Endodermal cell (in vitro differentiated cells): ENCODE measurements around the gene NGEF. TPM values are rescaled to one million over a fixed set of nuclear protein-coding genes. Genes with fewer than 3 reads are reported as not detected.

Experiments used
- DNase-seq: peaks from one replicate; pipeline ENCODE4 v3.0.0-alpha.2; 2017
- H3K27ac ChIP-seq: 2 replicates; pipeline ENCODE4 v1.5.1; 2013; ENCODE audit warnings: mild to moderate bottlenecking, low read depth, low read length, moderate library complexity
- H3K27me3 ChIP-seq: 2 replicates; pipeline ENCODE4 v1.6.1; 2013; ENCODE audit warnings: mild to moderate bottlenecking, low read length, moderate library complexity; ENCODE audit not compliant: insufficient read depth, control insufficient read depth, poor library complexity, severe bottlenecking
- H3K36me3 ChIP-seq: 2 replicates; pipeline ENCODE4 v1.7.0; 2013; ENCODE audit warnings: mild to moderate bottlenecking, low read length, moderate library complexity; ENCODE audit not compliant: control insufficient read depth, insufficient read depth
- H3K4me1 ChIP-seq: one replicate; pipeline ENCODE4 v1.7.0; 2013; ENCODE audit warnings: low read length; ENCODE audit not compliant: control insufficient read depth, insufficient read depth
- H3K4me3 ChIP-seq: 2 replicates; pipeline ENCODE4 v1.5.1; 2013; ENCODE audit warnings: mild to moderate bottlenecking, low read length, moderate library complexity
- H3K9ac ChIP-seq: 2 replicates; pipeline ENCODE4 v1.6.1; 2013; ENCODE audit warnings: mild to moderate bottlenecking, low read length, moderate library complexity; ENCODE audit not compliant: poor library complexity, severe bottlenecking; ENCODE audit errors: extremely low read depth
- H3K9me3 ChIP-seq: 2 replicates; pipeline ENCODE4 v1.6.1; 2013; ENCODE audit warnings: mild to moderate bottlenecking, low read length, moderate library complexity; ENCODE audit not compliant: control insufficient read depth
- H3K27ac Mint-ChIP-seq: 2 replicates; pipeline ENCODE4 v1.8.0; 2020; ENCODE audit warnings: mixed read lengths
- H3K27me3 Mint-ChIP-seq: 2 replicates; pipeline ENCODE4 v1.8.0; 2021; ENCODE audit warnings: mild to moderate bottlenecking, mixed read lengths; ENCODE audit not compliant: insufficient read depth
- H3K36me3 Mint-ChIP-seq: 2 replicates; pipeline ENCODE4 v1.8.0; 2020; ENCODE audit warnings: low read depth, mixed read lengths
- H3K4me1 Mint-ChIP-seq: 2 replicates; pipeline ENCODE4 v1.8.0; 2020; ENCODE audit warnings: mixed read lengths
- H3K4me3 Mint-ChIP-seq: 2 replicates; pipeline ENCODE4 v1.8.0; 2020; ENCODE audit warnings: mild to moderate bottlenecking, moderate library complexity, mixed read lengths
- H3K9me3 Mint-ChIP-seq: 2 replicates; pipeline ENCODE4 v1.8.0; 2020; ENCODE audit warnings: mild to moderate bottlenecking, mixed read lengths
- CTCF ChIP-seq: fragments of 200-600 bp; sonication (generic); conservative IDR thresholded peaks from 2 replicates; pipeline ENCODE4 v1.5.0; 2021; ENCODE audit warnings: antibody characterized with exemption, mild to moderate bottlenecking
- WGBS, 2 experiments: methylation state at CpG; one replicate each; pipeline versions ENCODE4 v1.1.5 to v1.1.7; 2013; ENCODE audit warnings: missing lambda C conversion rate in 2 of 2, mixed read lengths in 1 of 2; ENCODE audit not compliant: insufficient coverage in 1 of 2, insufficient read length in 1 of 2; 5-methylcytosine and 5-hydroxymethylcytosine counted together
- total RNA-seq, 2 donors: library from RNA; stranded (reverse); fragmentation: NEBNext Ultra II Directional in 1 of 2; extraction: Animal tissue kit (Norgen Biotek cat#: 25700) in 1 of 2; gene quantifications; 2 replicates in 1 of 2; 3 replicates in 1 of 2; pipeline ENCODE4 v1.2.1, GENCODE V29; 2021

NGEF gene
- total RNA-seq, 2 donors from 2014 or later: 1.8 to 2.9 TPM

- WGBS, 2 experiments: 97 to 100% methylated on average over 1 to 8 of the region's 8 CpGs
- Mint-ChIP-seq H3K36me3 (no peaks in the 10 kb centered on the region), H3K9me3 (no peaks in the 10 kb centered on the region), H3K27ac (no peak overlapping the region), H3K4me3 (no peak overlapping the region), H3K27me3 (no peaks in the 10 kb centered on the region), H3K4me1 (peaks cover 11% of the 10 kb centered on the region)
- no peaks in the 10 kb centered on the region for H3K9me3 ChIP-seq
- H3K9ac ChIP-seq: no peak overlapping the region
- peak; percentile 21 for TF ChIP-seq CTCF
- H3K4me3 ChIP-seq: no peak overlapping the region
- H3K27me3 ChIP-seq: no peaks in the 10 kb centered on the region
- H3K27ac ChIP-seq: no peak overlapping the region
- H3K4me1 ChIP-seq: no peaks in the 10 kb centered on the region
- peak; percentile 40 for DNase-seq
- no peaks in the 10 kb centered on the region for H3K36me3 ChIP-seq
These were observed 119.2 kb downstream of the NGEF start for GRCh38 chr2:232893834-232894233.

DNA sequence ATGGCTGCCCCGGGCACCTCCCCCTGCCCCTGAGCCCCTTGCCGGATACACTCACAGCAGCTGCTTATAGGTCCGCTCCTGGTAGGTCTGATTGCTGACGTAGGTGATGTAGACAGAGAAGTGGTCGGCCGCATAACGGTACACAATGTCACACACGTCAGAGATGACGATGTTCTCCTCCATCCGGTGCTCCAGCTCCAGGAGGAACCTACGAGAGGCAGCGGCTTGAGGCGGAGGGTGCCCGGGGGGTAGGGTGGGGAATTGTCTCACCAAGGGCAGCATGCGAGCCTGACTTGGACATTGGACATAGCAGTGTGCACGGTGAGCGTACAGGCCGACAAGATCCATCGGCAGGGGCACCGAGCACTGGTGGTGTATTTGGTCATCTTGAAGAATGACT lies 120.2 kb downstream of the NGEF start:
- H3K4me3 ChIP-seq: no peak overlapping the region
- Mint-ChIP-seq H3K4me1 (peaks cover 11% of the 10 kb centered on the region), H3K27me3 (no peaks in the 10 kb centered on the region), H3K9me3 (no peaks in the 10 kb centered on the region), H3K4me3 (no peak overlapping the region), H3K36me3 (no peaks in the 10 kb centered on the region), H3K27ac (no peak overlapping the region)
- no peak for TF ChIP-seq CTCF
- no peaks in the 10 kb centered on the region for H3K4me1 ChIP-seq
- peak; percentile 35 for DNase-seq
- H3K27ac ChIP-seq: no peak overlapping the region
- H3K27me3 ChIP-seq: no peaks in the 10 kb centered on the region
- no peak overlapping the region for H3K9ac ChIP-seq
- no peaks in the 10 kb centered on the region for H3K36me3 ChIP-seq
- H3K9me3 ChIP-seq: no peaks in the 10 kb centered on the region
- 95 to 98% methylated on average over 13 to 20 of the region's 20 CpGs for WGBS, 2 experiments

DNA sequence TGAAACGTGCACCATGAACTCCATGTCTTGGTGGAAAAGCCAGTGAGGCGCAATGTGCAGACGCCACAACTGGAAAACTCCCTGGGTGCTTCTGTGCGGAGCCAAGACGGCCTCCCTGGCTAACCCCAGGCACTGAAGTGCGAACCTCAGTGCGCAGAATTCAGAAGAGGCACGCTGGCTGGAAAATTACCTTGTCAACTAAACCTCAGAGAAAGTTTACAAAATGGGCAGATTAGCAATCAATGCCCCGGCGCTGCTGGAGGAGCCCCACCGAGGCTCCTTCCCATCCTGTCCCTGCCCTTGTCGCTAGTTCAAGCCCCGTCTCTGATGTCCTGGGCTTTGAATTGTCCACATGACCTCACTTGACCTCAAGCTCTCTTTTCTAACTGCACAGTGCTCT lies 120.8 kb downstream of the NGEF start:
- Mint-ChIP-seq H3K27me3 (no peaks in the 10 kb centered on the region), H3K27ac (no peak overlapping the region), H3K4me1 (peaks cover 11% of the 10 kb centered on the region), H3K9me3 (no peaks in the 10 kb centered on the region), H3K4me3 (no peak overlapping the region), H3K36me3 (no peaks in the 10 kb centered on the region)
- Histone ChIP-seq H3K36me3 (no peaks in the 10 kb centered on the region), H3K27ac (no peak overlapping the region), H3K9ac (no peak overlapping the region), H3K27me3 (no peaks in the 10 kb centered on the region), H3K4me3 (no peak overlapping the region), H3K4me1 (no peaks in the 10 kb centered on the region), H3K9me3 (no peaks in the 10 kb centered on the region)
- no peak for TF ChIP-seq CTCF
- peak; percentile 20 for DNase-seq
- WGBS, 2 experiments: 80 to 86% methylated on average over 10 to 13 of the region's 13 CpGs
